SK-N-SH treated with all-trans-retinoic acid at 6 μM for 48 hours (cell line): ENCODE results near the gene SDC1.

Source experiments
- CSDC2 ChIP-seq: fragments of 250-450 bp; sonication (Bioruptor Pico); IDR thresholded peaks from 2 replicates; pipeline ENCODE4 v1.5.0; 2020; ENCODE audit warnings: mild to moderate bottlenecking, moderate library complexity
- ESRRG ChIP-seq: fragments of 250-450 bp; sonication (Bioruptor Pico); IDR thresholded peaks from 2 replicates; pipeline ENCODE4 v1.6.1; 2021; ENCODE audit warnings: mild to moderate bottlenecking
- GLIS3 ChIP-seq: fragments of 250-450 bp; sonication (Bioruptor Pico); IDR thresholded peaks from 2 replicates; pipeline ENCODE4 v1.5.0; 2020; ENCODE audit warnings: mild to moderate bottlenecking, moderate library complexity
- OSR1 ChIP-seq: fragments of 250-450 bp; sonication (Bioruptor Pico); IDR thresholded peaks from 2 replicates; pipeline ENCODE4 v1.8.0; 2022; ENCODE audit warnings: moderate library complexity, mild to moderate bottlenecking, inconsistent platforms
- PPARA ChIP-seq: fragments of 250-450 bp; sonication (Bioruptor Pico); IDR thresholded peaks from 2 replicates; pipeline ENCODE4 v1.5.0; 2020; ENCODE audit warnings: mild to moderate bottlenecking, borderline replicate concordance
- RARB ChIP-seq: fragments of 250-450 bp; sonication (Bioruptor Pico); IDR thresholded peaks from 2 replicates; pipeline ENCODE4 v1.8.0; 2021; ENCODE audit warnings: mild to moderate bottlenecking, moderate library complexity
- TCF4 ChIP-seq: fragments of 250-450 bp; sonication (Bioruptor Pico); IDR thresholded peaks from 2 replicates; pipeline ENCODE4 v1.8.0; 2021; ENCODE audit warnings: mild to moderate bottlenecking, moderate library complexity, borderline replicate concordance
- ZC3H10 ChIP-seq: fragments of 250-450 bp; sonication (Bioruptor Pico); IDR thresholded peaks from 2 replicates; pipeline ENCODE4 v1.5.1; 2021; ENCODE audit warnings: mild to moderate bottlenecking, moderate library complexity
- ZFP3 ChIP-seq: fragments of 250-450 bp; sonication (Bioruptor Pico); IDR thresholded peaks from 2 replicates; pipeline ENCODE4 v1.5.0; 2020; ENCODE audit warnings: mild to moderate bottlenecking, moderate library complexity
- ZNF565 ChIP-seq: fragments of 450-650 bp; formaldehyde crosslinking; conservative IDR thresholded peaks from 2 replicates; pipeline ENCODE4 v1.5.0; 2020; ENCODE audit warnings: low read depth, mild to moderate bottlenecking, moderate library complexity
- ZNF70 ChIP-seq: fragments of 450-650 bp; formaldehyde crosslinking; IDR thresholded peaks from 2 replicates; pipeline ENCODE4 v1.5.0; 2020; ENCODE audit warnings: mild to moderate bottlenecking, moderate library complexity
- TF ChIP-seq, protein P1 (sequence below): fragments of 250-450 bp; sonication (Bioruptor Pico); IDR thresholded peaks from 2 replicates; pipeline ENCODE4 v1.8.0; 2020; ENCODE audit warnings: mild to moderate bottlenecking, moderate library complexity, borderline replicate concordance

DNA sequence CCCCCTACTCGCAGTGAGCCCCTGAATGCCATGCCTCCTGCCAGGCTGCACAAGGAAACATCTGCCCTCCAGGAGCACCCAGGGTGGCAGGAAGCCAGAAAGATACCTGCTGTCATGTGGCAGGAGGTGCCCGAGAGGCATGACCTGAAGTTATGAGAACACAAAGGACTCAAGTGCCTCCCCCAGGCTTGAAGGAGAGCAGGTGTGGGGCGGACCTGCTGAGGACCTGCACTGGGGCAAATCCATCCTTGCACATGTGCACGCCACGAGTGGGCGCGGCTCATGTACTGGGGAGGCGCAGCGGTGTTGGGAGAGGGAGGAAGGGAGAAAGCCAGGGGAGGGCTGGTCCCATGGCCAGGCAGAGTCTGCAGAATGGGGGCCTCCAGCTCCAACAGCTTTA, 26.9 kb downstream of the SDC1 start:
- TF ChIP-seq, protein P1, sequence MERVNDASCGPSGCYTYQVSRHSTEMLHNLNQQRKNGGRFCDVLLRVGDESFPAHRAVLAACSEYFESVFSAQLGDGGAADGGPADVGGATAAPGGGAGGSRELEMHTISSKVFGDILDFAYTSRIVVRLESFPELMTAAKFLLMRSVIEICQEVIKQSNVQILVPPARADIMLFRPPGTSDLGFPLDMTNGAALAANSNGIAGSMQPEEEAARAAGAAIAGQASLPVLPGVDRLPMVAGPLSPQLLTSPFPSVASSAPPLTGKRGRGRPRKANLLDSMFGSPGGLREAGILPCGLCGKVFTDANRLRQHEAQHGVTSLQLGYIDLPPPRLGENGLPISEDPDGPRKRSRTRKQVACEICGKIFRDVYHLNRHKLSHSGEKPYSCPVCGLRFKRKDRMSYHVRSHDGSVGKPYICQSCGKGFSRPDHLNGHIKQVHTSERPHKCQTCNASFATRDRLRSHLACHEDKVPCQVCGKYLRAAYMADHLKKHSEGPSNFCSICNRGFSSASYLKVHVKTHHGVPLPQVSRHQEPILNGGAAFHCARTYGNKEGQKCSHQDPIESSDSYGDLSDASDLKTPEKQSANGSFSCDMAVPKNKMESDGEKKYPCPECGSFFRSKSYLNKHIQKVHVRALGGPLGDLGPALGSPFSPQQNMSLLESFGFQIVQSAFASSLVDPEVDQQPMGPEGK (CRISPR knock-in tag), result no peak
- TF ChIP-seq OSR1, result no peak
- no peak for TF ChIP-seq PPARA (CRISPR knock-in tag)
- TF ChIP-seq GLIS3 (CRISPR knock-in tag), result no peak
- TF ChIP-seq ZNF70 (CRISPR knock-in tag), result no peak
- TF ChIP-seq ESRRG (CRISPR knock-in tag), result no peak
- no peak for TF ChIP-seq ZNF565
- TF ChIP-seq RARB (CRISPR knock-in tag), result no peak
- no peak for TF ChIP-seq CSDC2 (CRISPR knock-in tag)
- no peak for TF ChIP-seq TCF4 (CRISPR knock-in tag)
- no peak for TF ChIP-seq ZFP3
- TF ChIP-seq ZC3H10 (CRISPR knock-in tag), result no peak
